GM13977 (cell line): Measurements from ENCODE around the gene B4GALT3.

Experiments used
- DNase-seq: peaks from one replicate; pipeline ENCODE4 v3.0.0; 2012; ENCODE audit warnings: low spot score
- in situ Hi-C: fragments of 300-500 bp; cut with MboI; formaldehyde crosslinking; loops from one replicate; pipeline ENCODE4 v1.12.0; 2022; ENCODE audit warnings: low sequenced_read_pairs, low pct_unique_long_range_greater_than_20kb, mixed read lengths, inconsistent platforms; ENCODE audit not compliant: unreplicated experiment
- TF ChIP-seq, protein P1 (sequence below): IDR thresholded peaks from 2 replicates; pipeline ENCODE4 v1.5.1; 2012; ENCODE audit warnings: mild to moderate bottlenecking, control low read depth; ENCODE audit not compliant: insufficient read depth; ENCODE audit errors: extremely low read depth, missing control alignments

B4GALT3 gene

DNA sequence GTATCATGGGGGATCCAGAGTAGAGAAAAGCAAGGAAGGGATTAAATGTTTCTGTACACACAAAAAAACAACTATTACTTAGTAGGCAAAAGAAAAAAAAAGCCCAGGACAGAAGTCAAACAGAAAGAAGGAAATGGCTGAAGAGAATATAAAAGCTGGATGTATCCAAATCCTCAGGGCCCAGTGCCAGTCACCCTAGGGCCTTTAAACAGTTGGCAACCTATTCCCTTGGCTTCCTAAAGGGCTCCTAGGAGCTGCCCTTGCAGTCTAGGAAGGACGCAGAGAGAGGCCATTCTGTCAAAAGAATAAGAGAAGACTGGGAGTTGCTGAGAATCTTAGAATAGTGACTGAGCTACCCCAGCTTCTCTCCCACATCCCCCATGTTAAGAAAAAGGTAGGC, 5.0 kb downstream of the B4GALT3 start:
- TF ChIP-seq, protein P1, sequence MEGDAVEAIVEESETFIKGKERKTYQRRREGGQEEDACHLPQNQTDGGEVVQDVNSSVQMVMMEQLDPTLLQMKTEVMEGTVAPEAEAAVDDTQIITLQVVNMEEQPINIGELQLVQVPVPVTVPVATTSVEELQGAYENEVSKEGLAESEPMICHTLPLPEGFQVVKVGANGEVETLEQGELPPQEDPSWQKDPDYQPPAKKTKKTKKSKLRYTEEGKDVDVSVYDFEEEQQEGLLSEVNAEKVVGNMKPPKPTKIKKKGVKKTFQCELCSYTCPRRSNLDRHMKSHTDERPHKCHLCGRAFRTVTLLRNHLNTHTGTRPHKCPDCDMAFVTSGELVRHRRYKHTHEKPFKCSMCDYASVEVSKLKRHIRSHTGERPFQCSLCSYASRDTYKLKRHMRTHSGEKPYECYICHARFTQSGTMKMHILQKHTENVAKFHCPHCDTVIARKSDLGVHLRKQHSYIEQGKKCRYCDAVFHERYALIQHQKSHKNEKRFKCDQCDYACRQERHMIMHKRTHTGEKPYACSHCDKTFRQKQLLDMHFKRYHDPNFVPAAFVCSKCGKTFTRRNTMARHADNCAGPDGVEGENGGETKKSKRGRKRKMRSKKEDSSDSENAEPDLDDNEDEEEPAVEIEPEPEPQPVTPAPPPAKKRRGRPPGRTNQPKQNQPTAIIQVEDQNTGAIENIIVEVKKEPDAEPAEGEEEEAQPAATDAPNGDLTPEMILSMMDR: no peak
- no peak for DNase-seq
- in situ Hi-C loops: no loop called here

DNA sequence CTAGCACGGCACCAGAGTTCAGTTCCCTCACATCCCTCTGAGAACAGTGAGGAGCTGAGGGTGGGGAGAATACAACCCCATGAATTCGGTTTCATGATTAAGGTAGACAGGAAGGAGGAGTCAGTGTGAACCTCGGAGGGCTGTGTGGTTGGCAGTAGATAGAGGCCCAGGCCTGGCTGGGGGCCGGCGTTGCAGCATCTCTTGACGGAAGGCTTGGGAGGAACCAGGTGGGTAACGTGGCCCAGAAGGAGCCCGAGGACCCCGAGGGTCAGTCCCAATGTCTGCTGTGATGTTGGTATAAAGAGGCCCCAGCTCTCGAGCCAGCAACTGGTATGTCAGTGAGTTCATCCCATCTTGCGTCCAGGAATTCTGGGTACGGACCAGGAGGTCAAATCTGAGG, 5.6 kb downstream of the B4GALT3 start:
- no peak for DNase-seq
- in situ Hi-C loops: no loop called here
- TF ChIP-seq, protein P1: no peak

DNA sequence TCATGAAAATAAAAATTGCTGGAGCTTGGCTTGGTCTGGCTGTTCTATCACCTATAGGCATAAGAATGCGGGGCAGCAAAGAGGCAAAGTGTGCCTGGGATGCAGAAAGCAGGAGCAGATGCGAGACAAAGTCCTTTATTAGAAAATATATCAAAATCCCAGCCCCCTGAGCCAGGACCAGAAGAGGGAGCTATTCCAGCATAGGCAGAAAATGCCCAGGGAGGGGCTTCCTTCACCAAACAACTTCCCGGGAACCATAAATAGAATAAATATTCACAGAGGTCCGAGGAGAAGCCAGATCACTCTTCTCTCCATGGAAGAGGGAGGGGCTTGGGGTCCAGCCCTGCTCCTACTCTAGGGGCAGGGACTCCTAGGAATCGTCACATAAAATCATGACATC, 6.1 kb downstream of the B4GALT3 start:
- TF ChIP-seq, protein P1: no peak
- no peak for DNase-seq
- in situ Hi-C loops: no loop called here

DNA sequence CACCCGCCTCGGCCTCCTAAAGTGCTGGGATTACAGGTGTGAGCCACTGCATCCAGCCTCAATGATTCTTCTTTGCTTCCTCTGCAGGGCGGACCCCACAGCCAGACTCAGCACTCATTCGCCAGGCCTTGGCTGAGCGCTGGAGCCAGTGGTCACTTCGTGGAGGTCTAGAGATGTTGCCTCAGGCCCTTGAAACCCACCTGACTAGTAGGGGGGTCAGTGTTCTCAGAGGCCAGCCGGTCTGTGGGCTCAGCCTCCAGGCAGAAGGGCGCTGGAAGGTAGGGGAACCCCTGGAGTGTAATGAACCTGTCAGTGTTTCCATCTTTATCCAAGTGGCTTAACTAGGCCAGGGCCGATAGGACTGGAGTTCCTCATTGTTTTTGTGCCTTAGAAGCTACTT, 8.4 kb downstream of the B4GALT3 start:
- TF ChIP-seq, protein P1: no peak
- DNase-seq: no peak
- in situ Hi-C loops: no loop called here

DNA sequence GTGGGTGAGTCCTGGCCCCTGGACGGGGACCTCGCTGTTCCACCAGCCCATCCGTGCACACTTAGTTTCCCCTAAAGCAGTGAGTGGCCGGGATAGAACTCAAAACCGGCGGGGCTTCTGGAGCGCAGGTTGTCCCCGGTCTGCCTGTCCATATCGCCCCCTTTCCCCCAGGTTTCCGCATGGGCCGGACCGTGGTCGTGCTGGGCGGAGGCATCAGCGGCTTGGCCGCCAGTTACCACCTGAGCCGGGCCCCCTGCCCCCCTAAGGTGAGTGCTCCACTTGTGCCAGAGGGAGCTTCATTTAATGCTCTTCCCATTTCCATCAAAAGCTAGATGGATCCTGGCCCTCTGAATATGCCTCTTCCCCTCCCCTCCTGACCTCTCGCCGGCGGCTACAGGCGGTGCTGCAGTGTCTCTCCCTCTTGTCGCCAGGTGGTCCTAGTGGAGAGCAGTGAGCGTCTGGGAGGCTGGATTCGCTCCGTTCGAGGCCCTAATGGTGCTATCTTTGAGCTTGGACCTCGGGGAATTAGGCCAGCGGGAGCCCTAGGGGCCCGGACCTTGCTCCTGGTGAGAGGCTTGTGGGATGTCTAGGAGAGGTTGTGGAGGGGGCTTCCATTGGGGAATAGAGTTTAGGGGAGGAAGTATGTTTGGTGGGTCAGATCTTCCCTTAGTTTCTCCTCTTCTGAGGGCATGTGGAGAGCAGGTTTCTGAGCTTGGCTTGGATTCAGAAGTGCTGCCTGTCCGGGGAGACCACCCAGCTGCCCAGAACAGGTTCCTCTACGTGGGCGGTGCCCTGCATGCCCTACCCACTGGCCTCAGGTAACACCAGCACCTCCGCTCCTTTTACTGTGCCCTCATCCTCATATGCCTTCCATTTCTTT, 10.4 kb downstream of the B4GALT3 start:
- no peak for DNase-seq
- in situ Hi-C loops: no loop called here
- TF ChIP-seq, protein P1: no peak

DNA sequence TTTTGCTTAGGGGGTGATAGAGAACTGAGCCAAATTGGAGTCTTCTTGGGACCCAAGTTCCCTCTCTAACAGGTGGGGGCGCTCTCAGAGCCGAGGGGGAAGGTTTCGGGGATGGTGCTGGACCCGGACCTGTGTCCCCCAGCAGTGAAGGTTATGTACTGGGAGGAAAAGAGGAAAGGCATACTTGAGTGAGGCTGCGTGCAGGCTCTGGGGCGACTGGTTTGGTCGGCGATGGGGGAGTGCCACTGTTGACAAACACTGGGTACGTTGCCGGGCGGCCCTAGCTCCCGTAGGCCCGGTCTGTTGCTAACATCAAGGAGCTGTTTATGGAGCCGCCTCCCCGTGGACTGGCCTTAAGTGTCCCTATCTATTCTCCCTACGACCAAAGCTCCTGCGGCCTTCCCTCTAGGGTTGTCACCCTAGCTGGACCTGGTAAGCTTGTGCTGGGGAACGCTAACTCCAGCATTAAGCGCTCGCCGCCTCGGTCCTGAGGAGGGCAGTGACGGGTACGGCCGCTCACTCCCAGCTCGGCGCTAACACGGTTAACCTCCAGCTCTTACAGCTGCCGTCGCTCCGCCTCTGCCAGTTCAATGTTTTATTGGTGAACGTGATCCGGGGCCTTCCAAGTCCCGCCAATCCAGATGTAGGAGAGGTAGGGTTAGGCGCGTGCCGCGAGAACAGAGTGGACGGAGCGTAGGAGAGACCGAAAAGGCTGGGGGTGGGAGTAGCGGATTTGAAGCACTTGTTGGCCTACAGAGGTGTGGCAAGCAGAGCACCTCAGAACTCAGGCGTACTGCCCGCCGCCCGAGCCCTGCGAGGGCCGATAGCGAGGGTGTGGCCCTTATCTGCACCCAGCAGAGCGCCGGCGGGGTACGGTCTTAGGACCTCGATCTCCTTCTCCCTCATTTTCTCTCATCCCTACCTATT, 11.3 kb downstream of the B4GALT3 start, which contains the start of gene PPOX:
PPOX (plus strand) TSS at position 685 of the 927 bp plus-strand sequence. CDS start 422 bp downstream, outside the sequence.
- TF ChIP-seq, protein P1: peak; percentile 54
- DNase-seq: peak; percentile 91
- in situ Hi-C loops: no loop called here
